Gastroesophageal sphincter (tissue), 3 donors: ENCODE measurements around the gene CEP89.
"Not testable (repeated sequence)": the region's sequence is repeated elsewhere in the genome, so short reads cannot be mapped to it uniquely, and the experiment has no call there.

Experiments used
- CTCF ChIP-seq, 4 experiments: fragments of 200-600 bp in 2 of 4; fragments of 450-650 bp in 2 of 4; sonication (generic) in 1 of 4; IDR thresholded peaks; one replicate each; pipeline ENCODE4 v1.5.1; 2017 to 2019; ENCODE audit warnings: antibody characterized with exemption in 4 of 4, mild to moderate bottlenecking in 2 of 4, moderate library complexity in 2 of 4
- EP300 ChIP-seq: sonication (generic); formaldehyde crosslinking; IDR thresholded peaks from one replicate; pipeline ENCODE4 v1.6.1; 2017; ENCODE audit warnings: antibody characterized with exemption, mild to moderate bottlenecking

DNA sequence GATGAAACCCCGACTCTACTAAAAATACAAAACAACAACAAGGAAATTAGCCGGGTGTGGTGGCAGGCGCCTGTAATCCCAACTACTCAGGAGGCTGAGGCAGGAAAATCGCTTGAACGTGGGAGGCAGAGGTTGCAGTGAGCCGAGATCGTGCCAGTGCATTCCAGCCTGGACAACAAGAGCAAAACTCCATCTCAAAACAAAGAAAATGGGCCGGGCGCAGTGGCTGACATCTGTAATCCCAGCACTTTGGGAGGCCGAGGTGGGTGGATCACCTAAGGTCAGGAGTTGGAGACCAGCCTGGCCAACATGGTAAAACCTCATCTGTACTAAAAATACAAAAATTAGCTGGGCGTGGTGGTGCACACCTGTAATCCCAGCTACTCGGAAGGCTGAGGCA lies 139.7 kb downstream of the CEP89 start:
- not testable (repeated sequence) for TF ChIP-seq EP300; CTCF (IDR thresholded peaks at IDR 0.05)
